Activated T-helper 1 cell treated with Interleukin-2 at 50 U/mL for 16 hours (primary cell): Measurements from ENCODE around the gene FHOD3.

Experiments
- DNase-seq: peaks from one replicate; pipeline ENCODE4 v3.0.0-alpha.2; 2020; ENCODE audit warnings: low read depth

FHOD3 gene

DNA sequence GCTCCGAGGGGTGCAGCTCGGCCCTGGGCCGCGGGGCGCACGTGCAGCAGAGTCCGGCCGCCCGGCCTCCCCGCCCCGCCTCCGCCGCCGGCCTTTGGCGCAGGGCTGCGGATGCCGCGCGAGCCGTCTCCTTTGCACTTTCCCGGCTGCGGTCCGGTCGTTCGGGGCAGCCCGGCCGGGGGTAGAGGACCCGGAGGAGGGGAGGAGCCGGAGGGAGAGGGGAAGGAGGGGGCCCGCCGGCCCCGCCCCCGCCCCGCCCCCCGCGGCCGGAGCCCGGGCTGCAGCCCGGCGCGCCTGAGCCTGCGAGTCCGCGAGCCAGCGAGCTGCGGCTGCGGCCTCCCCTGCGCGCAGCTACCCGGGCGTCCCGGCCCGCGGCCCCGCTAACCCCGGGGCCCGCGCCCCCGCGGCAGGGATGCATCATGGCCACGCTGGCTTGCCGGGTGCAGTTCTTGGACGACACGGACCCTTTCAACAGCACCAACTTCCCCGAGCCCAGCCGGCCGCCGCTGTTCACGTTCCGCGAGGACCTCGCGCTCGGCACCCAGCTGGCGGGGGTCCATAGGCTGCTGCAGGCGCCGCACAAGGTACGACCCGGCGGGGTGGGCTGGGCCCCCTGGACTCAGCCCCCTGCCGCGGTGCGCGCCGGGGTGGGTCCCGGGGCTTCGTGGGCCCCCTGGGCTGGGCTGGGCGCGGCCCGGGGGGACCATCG, at the start of gene FHOD3:
Gene FHOD3, plus strand, starts transcription at position 297 of the 709 bp plus-strand sequence. Its CDS starts 123 bp downstream, at position 420.
- DNase-seq = no peak

DNA sequence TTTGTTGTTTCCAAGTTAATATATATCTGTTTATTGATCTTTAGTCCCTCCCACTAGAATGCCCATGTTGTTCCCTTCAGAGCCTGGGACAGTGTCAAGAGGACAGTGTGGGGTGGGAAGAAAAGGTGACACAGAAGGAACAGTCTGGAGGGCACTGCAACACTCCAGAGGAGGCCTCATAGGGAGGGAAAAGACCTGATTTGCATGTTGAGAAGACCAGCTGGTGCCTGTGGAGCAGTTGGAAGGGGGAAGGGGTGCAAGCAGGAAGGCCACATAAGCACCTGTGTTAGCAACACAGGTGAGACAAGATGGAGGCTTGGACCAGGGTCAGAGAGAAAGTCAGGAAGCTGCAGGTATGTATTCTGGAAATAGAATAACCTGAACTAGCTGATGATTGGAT, 48.1 kb upstream of the FHOD3 start:
- DNase-seq = no peak

DNA sequence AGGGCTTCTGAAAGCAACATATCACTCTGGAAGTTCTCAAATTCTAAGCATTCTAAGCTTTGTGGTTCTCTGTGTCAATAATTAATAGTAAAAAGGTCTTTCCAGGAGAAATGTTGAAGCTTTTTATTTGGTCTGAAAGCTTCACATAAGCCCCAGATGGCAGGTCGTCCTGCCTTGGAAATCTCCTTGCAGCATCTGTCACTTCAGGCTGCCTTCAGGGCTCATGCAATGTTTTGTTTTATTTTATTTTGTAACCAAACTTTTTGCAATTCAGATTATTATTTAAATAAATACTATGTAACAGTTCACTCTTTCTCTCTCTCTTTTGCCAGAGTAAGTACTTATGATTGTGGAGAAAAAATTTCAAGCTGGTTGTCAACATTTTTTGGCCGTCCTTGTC, 46.7 kb upstream of the FHOD3 start:
- no peak for DNase-seq

DNA sequence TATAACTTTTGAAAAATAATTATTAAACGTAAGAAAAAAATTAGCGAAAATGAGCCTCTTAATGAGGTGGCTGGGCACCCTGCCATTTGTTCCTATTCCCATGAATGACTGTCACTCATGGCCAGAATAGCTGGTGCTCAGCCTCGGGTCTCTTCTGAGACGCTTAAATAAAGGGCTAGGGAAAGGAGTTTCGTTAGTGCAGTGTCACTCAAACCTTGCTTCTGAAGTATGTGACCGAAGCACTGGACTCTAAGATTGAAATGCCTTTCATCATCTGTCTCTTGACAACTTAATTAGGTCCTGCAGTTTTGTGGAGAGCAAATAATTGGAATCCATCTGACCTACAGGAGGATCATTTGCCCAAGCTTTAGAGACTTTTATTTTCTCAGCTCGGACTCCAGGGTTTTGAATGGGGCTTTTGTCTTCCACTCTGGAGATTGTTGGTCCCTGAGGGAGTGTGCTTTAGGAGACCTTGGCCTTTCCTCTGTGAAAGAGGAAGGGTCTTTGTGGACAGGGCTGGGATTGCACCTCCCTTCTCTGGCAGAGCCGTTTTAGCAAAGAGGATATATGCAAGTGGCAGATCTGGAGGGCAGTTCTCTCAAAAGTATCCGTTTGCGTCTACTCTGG, 42.3 kb upstream of the FHOD3 start:
- no peak for DNase-seq

DNA sequence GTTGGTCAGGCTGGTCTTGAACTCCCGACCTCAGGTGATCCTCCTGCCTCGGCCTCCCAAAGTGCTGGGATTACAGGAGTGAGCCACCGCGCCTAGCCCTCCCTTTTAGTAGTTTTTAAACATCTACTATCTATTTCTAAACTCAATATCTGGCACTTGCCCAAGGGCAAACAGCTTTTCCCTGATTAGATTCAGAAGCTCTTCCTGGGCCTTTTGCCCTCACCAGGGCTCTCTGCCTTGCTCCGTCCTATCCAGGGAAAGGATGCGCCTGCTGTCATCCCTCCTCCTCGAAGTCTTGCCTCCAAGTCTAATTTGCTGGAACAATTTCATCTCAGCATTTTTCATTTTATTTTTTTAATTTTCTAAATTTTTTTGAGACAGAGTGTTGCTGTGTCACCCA, 41.4 kb upstream of the FHOD3 start:
- DNase-seq = no peak

DNA sequence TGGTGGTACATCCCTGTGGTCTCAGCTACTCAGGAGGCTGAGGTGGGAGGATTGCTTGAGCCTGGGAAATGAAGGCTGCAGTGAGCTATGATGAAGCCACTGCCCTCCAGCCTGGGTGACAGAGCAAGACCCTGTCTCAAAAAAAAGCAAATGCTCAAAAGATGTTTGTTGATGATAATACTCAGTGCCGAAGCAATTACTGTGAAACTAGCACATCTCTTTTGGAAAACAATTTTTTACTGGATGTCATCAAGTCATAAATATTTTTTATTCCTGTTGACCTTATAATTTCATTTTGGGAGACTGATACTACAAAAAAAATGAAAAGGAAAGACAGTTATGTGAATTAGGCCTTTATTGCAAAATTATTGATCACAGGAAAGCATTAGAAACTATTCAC, 34.5 kb upstream of the FHOD3 start:
- no peak for DNase-seq

DNA sequence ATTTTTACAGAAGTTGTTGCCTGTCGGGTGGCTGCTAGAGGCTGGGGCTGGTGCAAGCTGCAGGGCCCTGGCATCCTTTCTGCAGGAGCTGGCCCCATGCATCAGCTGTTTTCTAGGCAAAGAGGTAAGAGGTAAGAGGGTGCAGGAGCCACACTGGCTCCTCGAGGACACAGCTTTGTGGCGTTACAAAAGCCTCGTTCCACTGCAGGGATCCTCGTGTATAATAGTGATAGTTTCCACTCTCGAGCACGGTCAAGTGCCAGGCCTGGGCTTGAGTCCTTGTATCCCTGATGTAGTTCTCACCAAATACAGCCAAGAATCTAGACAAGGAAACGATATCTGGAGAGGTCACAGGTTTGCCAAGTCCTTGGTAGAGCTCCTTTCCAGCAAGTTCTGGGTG, 33.2 kb upstream of the FHOD3 start:
- no peak for DNase-seq

DNA sequence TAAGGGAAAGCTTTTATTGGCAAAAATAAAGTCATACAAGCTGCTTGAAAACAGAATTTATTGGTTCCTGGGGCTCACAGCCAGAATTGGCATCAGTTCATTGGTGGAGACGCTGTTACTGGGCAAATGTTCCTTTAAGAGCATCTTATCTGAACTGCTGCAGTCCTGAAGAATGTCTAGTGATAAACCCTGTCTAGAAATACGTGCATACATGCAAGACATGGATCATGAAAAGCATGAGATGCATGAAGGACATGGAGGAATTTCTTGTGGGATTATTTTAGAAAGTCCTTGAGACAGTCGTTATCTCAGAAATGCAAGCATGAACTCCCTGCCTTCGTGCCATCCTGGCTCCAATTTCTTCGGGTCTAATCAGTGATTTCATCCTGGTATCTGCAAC, 32.5 kb upstream of the FHOD3 start:
- DNase-seq = no peak

DNA sequence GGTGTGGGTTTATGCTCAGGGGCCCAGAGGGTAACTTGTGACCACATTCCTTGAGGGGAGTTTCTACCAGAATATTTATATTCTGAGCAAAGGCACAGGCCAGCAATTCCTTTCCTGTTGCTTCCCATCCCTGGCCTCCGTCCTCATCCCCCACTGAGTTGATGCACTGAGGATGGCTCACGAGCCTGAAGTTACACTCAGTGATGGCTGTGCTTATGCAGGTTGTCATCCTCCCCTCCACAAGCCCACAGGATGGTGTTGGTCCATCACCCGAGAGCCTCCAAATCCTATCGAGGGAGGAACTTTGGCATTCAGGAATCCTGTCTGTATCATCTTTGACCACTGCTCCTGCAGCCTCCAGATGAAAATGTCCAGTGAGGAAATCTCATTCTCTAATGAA, 28.4 kb upstream of the FHOD3 start:
- DNase-seq = no peak

DNA sequence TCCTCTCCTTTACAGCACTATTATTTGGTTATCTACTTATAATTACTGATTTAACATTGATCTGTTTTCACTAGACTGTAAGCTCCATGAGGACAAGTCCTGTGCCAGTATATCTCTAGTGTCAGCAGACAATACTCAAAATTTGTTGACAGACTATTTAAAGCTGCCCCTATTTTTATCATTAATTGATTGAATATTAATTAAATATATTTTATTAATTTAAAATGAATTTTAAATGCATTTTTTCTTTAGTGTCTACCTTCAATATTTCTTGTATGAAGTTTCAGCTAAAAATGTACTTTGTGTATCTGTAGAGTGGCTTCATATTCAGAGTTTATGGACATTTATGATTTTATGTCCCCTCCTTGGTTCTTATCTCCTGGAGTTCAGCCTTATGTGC, 26.4 kb upstream of the FHOD3 start:
- DNase-seq = no peak

DNA sequence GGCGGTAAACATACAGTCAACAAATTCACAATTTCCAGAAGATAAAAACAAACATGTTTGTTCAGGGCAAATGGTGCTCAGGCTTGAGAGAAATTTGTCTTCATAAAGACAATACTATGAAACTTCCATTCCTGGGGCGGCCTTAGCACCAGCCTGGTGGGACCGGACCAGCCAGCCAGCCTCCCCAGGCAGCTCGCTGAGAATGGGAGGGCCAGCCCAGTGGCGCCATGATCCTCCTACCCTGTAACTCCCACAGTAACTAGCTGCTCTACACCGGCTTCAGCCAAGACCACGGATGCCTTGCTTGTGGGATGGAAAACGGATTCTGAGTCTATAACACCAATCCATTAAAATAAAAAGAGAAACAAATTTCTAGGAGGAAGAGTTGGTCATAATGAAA, 24.2 kb upstream of the FHOD3 start:
- no peak for DNase-seq

DNA sequence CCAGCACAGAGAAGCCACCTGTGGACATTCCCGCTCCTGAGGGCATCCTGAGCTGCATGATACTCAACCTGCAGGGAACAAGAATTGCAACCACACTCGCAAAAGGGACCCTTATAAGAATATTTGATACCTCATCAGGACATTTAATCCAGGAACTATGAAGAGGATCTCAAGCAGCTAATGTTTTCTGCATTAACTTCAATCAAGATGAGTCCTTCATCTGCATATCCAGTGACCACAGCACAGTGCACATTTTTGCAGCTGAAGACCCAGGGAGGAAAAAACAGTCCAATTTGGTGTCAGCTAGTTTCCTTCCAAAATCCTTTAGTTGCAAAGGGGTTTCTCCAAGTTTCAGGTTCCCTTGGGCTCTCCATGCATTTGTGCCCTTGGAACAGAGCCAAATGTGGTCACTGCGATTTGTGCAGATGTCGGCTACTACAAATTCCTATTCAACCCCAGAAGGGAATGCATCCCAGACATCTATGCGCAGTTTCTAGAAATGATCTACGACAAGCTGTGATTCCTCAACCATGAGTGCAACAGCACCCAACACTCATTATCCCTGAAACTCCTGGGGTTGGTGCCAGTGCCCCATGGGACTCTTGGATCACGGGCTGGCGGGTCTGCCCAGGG, 23.3 kb upstream of the FHOD3 start:
- DNase-seq = no peak

DNA sequence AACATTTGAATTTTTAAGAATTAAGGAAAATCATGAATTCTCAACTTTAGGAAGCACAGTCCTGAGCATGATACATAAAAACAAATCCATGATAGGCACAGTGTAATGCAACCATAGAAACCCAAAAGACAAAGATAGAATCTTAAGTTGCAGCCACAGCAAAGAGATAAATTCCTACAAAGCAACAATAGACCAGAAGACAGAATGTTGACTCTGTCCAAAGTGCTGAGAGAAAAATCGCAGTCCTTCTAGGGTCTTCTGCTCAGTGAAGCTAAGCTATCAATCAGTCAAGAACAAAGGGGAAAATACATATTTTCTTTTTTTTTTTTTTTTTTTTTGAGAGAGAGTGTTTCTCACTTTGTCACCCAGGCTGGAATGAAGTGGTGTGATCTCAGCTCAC, 22.0 kb upstream of the FHOD3 start:
- no peak for DNase-seq

DNA sequence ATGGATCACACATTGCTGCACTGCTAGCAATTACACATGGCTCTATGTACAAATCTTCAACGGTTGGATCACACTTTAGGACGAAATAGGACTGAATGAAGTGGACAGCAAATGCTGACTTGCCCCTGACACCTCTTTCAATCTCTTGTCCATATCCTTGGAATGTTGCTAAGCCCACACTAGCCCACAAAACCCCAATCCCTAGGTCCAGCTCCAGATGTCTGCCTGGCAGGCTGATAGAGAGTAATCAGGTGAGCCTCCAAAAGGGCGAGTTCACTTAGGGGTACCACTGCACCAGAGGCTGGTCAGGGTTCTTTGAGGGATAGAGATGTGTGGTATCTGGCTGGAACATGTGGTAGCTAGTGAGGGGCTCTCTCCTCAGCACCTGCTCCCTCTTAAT, 18.5 kb upstream of the FHOD3 start:
- DNase-seq = no peak

DNA sequence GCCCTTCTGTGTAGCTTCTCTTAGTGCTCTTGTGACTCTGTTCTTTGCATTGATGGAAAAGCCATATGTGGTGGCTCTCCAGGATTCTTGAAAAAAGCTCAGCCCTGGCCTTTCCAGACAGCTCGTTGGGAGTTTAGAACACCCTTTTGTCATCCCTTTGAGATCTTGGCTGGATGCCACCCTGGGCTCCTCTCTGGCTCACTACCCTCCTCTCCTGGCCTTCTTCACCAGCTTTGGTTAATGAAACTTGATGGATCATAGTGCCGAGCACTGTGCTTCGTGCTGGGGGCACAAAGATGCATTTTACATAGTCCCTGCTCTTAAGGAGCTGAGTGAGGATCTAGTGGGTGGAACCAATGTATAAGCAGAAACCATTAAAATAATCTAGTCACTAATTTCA, 15.6 kb upstream of the FHOD3 start:
- DNase-seq = no peak

DNA sequence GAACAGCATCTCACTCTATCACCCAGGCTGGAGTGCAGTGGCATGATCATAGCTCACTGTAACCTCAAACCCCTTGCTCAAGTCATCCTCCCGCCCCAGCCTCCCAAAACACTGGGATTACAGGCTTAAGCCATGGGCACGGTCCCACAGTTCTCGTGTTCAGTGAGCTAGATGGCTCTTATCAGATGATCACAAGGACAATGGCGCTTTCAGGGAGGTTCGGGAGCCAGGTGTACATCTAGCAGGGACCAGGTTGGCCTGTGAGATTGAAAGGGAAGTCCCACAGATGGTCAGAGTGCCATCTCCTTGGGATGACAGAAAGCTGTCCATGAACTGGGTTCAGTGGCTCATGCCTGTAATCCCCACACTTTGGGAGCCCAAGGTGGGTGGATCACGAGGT, 14.1 kb upstream of the FHOD3 start:
- DNase-seq = no peak

DNA sequence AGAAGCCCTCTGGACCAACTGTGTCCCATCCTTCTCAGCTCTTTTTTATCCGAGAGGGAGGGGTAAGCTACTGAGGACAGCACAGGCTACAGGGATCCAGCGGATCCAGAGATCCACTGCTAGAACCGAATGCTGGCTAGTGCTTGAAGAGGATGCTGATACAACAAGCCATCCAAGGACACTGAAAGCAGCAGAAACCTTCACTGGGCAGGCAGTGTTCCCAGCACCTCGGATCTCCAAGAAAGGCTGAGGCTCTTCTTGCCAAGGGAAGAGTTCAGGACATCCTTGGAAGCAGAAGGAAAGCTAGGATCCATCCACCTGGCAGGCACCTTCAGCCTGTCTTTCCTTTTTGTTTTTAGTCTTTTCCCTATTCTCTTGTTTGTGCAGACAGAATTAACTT, 13.2 kb upstream of the FHOD3 start:
- DNase-seq = no peak

DNA sequence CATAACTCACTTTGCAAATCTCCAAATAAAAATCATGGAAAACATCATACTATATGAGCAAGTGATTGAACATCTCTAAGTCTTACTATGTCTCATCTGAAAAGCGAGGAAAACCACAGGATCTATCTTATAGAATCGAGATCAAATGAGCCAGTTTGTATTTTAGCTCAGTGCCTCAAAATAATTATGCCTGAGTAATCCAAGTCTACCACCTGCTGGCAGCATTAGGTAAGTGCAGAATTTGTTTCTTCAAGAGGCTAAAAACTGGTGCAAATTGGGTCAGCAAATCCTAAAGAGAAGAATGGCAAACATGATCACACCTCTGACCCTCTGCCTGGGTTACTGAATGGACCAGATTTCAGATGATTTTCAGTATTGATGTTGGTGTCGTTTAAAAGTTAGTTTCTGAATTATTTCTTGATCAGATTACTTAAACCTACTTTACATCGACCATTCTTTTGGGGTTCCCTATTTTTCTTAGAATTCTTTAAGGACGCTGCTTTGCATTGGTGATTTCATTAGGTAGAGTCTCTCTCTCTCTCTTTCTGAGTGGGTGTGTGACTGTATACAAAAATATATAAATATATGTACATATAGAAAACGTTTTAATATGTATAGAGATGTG, 12.7 kb upstream of the FHOD3 start:
- DNase-seq = no peak

DNA sequence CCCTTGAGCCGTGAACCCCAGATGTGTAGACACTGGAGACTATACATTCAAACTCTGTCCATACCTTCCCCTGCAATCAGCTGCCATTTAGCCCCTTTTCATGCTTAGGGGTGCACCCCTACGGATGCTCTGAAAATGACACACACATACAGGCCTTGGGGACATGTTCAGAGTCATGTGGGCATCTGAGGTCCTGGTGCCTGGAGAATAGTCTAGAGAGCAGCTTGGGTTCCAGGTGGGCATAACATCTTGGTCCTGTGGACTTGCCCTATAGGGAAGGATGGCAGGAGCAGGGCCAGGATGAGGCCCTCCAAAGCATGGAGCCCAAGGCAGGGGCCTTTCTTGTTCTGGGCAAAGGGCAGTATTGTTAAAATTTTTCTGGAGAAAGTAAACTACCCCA, 9.9 kb upstream of the FHOD3 start:
- no peak for DNase-seq

DNA sequence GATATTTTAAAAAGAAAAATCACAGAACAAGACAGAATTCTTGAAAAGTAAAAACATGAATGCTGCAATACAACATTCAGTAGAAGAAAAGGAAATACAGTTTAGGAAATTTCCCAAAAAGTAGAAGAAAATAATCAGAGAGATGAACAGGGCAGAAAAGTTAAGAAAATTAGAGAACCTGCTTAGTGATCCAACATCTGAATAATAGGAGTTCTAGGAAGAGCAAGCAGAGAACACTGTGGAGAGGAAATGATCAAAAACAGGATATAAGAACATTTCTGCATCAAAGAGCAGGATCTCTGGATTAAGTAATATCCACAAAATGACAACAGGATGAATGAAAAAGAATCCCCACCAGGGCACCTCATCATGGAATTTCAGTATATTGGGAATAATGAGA, 8.8 kb upstream of the FHOD3 start:
- no peak for DNase-seq

DNA sequence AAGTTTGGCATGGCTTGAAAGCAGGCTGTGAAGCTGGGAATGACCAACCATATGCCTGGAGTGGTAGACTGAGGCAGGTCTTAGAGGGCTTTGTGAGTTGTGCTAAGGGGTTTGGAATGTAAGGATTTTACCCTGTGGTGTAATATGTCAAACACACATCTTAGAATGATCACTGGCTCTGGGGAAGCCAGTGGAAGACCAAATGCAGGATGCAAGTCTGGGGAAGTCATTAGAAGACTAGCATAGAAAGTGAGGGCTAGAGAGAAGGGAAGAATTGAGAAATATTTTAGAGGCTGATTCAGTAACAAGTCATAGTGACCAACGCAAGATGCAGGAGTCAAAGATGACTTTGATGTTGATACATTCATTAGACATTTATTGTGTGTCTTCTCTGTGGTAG, 3.5 kb upstream of the FHOD3 start:
- DNase-seq = no peak

DNA sequence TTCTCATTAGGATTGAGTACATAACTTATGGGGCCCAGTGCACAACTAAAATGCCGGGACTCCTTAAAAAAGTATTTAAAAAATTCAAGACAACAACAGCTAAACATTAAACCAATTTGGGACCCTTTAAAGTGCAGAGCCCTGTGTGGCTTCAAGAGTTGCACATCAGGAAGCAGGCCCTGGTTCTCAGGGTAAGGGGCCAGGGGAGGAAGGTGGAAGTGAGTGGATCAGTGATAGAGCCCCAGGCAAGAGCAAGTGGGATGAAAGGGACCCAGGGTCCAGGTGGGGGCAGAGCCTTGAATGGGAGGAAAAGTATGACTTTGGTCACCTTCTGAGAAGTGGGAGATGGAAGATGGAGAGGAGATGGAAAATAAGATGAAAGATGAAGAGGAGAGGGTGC, 2.3 kb upstream of the FHOD3 start:
- DNase-seq = no peak

DNA sequence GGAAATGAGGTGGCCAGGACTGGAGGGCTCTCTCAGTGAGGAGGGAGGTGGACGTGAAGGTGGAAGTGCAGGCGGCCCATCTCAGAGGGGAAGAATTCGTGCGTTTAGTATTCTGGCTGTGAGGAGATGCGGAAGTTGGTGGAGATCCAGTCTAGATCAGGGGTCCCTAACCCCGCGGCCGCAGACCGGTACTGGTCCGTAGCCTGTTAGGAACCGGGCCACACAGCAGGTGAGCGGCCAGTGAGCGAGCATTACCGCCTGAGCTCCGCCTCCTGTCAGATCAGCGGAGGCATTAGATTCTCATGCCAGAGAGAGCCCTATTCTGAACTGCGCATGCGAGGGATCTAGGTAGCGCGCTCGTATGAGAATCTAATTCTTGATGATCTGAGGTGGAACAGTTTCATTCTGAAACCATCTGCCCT, 1.6 kb upstream of the FHOD3 start:
- no peak for DNase-seq
